ENCODE results near the gene PSMB5.
A peak's percentile ranks its signal among the peaks of the same experiment; 100 is the strongest.

Gene PSMB5

GRCh38 chr14:23053426-23053825 lies 18.7 kb upstream of the PSMB5 start:
- Histone ChIP-seq H3K27ac (peak overlapping the region; percentile 55; the same call in 1 of the 2 replicates), H3K27me3 (ENCODE audit: insufficient read depth, low read depth, severe bottlenecking) (no peaks in the 10 kb centered on the region), H3K4me3 (ENCODE audit: low read depth, low read length) (no peak overlapping the region), H3K36me3 (peaks cover 29% of the 10 kb centered on the region), H3K9me3 (ENCODE audit: severe bottlenecking) (no peaks in the 10 kb centered on the region)
- no peak for TF ChIP-seq CTCF (IDR thresholded peaks at IDR 0.05; ENCODE audit: low read depth, low read length)
- no peak for DNase-seq

- TF ChIP-seq CTCF (IDR thresholded peaks at IDR 0.05; ENCODE audit: low read depth, low read length) = no peak
- Histone ChIP-seq H3K27ac (peak overlapping the region; percentile 55), H3K9me3 (ENCODE audit: severe bottlenecking) (no peaks in the 10 kb centered on the region), H3K4me3 (ENCODE audit: low read depth, low read length) (no peak overlapping the region), H3K36me3 (peaks cover 31% of the 10 kb centered on the region), H3K27me3 (ENCODE audit: insufficient read depth, low read depth, severe bottlenecking) (no peaks in the 10 kb centered on the region)
- DNase-seq = peak; percentile 47
Observed at GRCh38 chr14:23052671-23053070, 18.0 kb upstream of the PSMB5 start.

DNA sequence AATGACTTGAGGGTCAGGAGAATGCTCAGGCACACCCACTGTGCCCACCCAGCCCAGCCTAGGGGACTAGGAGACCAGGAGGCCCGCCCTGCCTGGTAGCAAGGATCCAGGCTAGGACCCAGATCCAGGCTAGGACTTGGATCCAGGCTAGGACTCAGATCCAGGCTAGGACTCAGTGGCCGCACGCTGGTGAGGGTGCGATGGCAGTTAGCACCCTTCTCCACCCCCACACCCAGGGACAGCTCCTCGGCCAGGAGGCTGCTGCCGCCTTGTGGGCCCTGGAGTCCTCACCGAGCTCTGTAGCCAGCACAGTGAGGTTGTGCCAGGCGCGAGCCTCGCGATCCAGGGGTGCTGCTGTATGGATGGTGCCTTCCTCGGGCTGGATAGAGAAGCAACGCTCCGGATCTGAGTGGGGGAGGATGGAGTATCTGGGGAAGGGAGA lies 17.5 kb upstream of the PSMB5 start:
- TF ChIP-seq CTCF (IDR thresholded peaks at IDR 0.05; ENCODE audit: low read depth, low read length) = peak; percentile 96

GRCh38 chr14:23051141-23052057 lies 16.7 kb upstream of the PSMB5 start:
- peak overlapping the region; percentile 55 for H3K27ac ChIP-seq
- no peak for DNase-seq
- H3K36me3 ChIP-seq = peaks cover 31% of the 10 kb centered on the region
- TF ChIP-seq CTCF (IDR thresholded peaks at IDR 0.05; ENCODE audit: low read depth, low read length) = no peak
- H3K9me3 ChIP-seq (ENCODE audit: severe bottlenecking) = no peaks in the 10 kb centered on the region
- H3K27me3 ChIP-seq (ENCODE audit: insufficient read depth, low read depth, severe bottlenecking) = no peaks in the 10 kb centered on the region
- no peak overlapping the region for H3K4me3 ChIP-seq (ENCODE audit: low read depth, low read length)

More for the DNA sequence above, 17.5 kb upstream of the PSMB5 start:
- peak overlapping the region; percentile 55 for H3K27ac ChIP-seq
- DNase-seq = peak; percentile 86
- no peaks in the 10 kb centered on the region for H3K27me3 ChIP-seq (ENCODE audit: insufficient read depth, low read depth, severe bottlenecking)
- H3K4me3 ChIP-seq (ENCODE audit: low read depth, low read length) = no peak overlapping the region
- peaks cover 31% of the 10 kb centered on the region for H3K36me3 ChIP-seq
- no peaks in the 10 kb centered on the region for H3K9me3 ChIP-seq (ENCODE audit: severe bottlenecking)

DNA sequence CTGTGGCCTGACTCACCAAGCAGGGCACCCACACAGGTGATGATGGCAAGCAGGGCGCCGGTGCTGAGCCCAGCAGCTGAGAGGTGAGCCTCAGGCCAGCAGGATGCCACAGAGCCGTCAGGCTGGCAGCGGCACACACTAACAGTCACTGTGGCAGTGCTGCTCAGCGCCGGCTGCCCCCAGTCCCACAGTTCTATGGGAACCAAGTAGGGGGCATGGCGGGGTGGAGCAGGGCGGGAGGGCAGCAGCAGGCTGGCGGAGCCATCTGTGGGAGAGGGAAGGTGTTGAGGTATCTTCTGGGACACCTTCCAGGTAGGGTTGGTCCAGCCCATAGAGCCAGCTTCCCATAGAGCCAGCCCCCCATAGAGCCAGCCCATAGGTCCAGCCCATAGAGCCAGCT lies 14.3 kb upstream of the PSMB5 start:
- H3K4me3 ChIP-seq (ENCODE audit: low read depth, low read length) = no peak overlapping the region
- H3K27me3 ChIP-seq (ENCODE audit: insufficient read depth, low read depth, severe bottlenecking) = no peaks in the 10 kb centered on the region
- TF ChIP-seq CTCF (IDR thresholded peaks at IDR 0.05; ENCODE audit: low read depth, low read length) = no peak
- no peak for DNase-seq
- peaks cover 29% of the 10 kb centered on the region for H3K36me3 ChIP-seq
- H3K9me3 ChIP-seq (ENCODE audit: severe bottlenecking) = no peaks in the 10 kb centered on the region
- no peak overlapping the region for H3K27ac ChIP-seq
